Kidney (tissue), 14 donors: ENCODE results near the gene GATD1. TPM values are rescaled to one million over a fixed set of nuclear protein-coding genes. Genes with fewer than 3 reads are reported as not detected.
"Not testable (repeated sequence)": the region's sequence is repeated elsewhere in the genome, so short reads cannot be mapped to it uniquely, and the experiment has no call there.

Source experiments
- DNase-seq, 5 donors: peaks; one replicate each; pipeline ENCODE4 v3.0.0-alpha.2; 2013 to 2020
- FAIRE-seq: peaks from 2 replicates; lab custom pipeline; 2012; peaks lifted over from hg19 to GRCh38; lab: Jason Lieb, UNC
- H3K27ac ChIP-seq, 2 donors: one replicate each; pipeline ENCODE4 v1.7.0; 2013; ENCODE audit warnings: low read depth in 2 of 2, low read length in 2 of 2, inconsistent platforms in 1 of 2
- H3K27me3 ChIP-seq: one replicate; pipeline ENCODE4 v1.7.1; 2013; ENCODE audit warnings: low read length, inconsistent platforms; ENCODE audit not compliant: control insufficient read depth, insufficient read depth
- H3K36me3 ChIP-seq, 3 donors: one replicate each; pipeline versions ENCODE4 v1.7.0 to v1.7.1; 2013; ENCODE audit warnings: low read length in 3 of 3, control low read depth in 1 of 3, inconsistent platforms in 1 of 3; ENCODE audit not compliant: insufficient read depth in 3 of 3, control insufficient read depth in 2 of 3
- H3K4me1 ChIP-seq, 3 donors: one replicate each; pipeline versions ENCODE4 v1.7.0 to v1.7.1; 2013; ENCODE audit warnings: low read length in 3 of 3, inconsistent platforms in 1 of 3, low read depth in 1 of 3; ENCODE audit not compliant: control insufficient read depth in 2 of 3, insufficient read depth in 2 of 3
- H3K4me3 ChIP-seq, 3 donors: one replicate each; pipeline versions ENCODE4 v1.7.0 to v1.8.1; 2013; ENCODE audit warnings: low read length in 3 of 3, control low read depth in 1 of 3, inconsistent platforms in 1 of 3
- H3K9ac ChIP-seq, 3 donors: one replicate each; pipeline versions ENCODE4 v1.7.0 to v1.7.1; 2013; ENCODE audit warnings: low read length in 3 of 3, control low read depth in 1 of 3, inconsistent platforms in 1 of 3
- H3K9me3 ChIP-seq, 3 donors: one replicate each; pipeline versions ENCODE4 v1.7.0 to v1.7.1; 2013; ENCODE audit warnings: low read length in 3 of 3, control low read depth in 1 of 3, inconsistent platforms in 1 of 3; ENCODE audit not compliant: control insufficient read depth in 2 of 3, insufficient read depth in 1 of 3
- CTCF ChIP-seq: IDR thresholded peaks from 3 replicates; pipeline ENCODE4 v1.5.1; 2012; ENCODE audit warnings: mild to moderate bottlenecking, moderate library complexity, borderline replicate concordance; ENCODE audit not compliant: insufficient read depth; ENCODE audit errors: extremely low read depth
- intact Hi-C: fragments of 100-400 bp; cut with DNase I; formaldehyde crosslinking; loops from one replicate; pipeline ENCODE4 v1.11.1; 2022
- polyA plus RNA-seq: library from polyadenylated mRNA; stranded (reverse); fragments of 350-450 nt; fragmentation: Illumina TruSeq; extraction: RNeasy Lipid Tissue Mini Kit (QIAGEN cat#74804); gene quantifications from one replicate; pipeline ENCODE4 v1.2.3, GENCODE V29; 2014; ENCODE audit warnings: low read depth, low replicate concordance; ENCODE audit not compliant: insufficient read depth
- total RNA-seq: library from RNA; stranded (reverse); fragmentation: NEBNext Ultra II Directional; extraction: Animal tissue kit (Norgen Biotek cat#: 25700); gene quantifications from one replicate; pipeline ENCODE4 v1.2.1, GENCODE V29; 2021
- donor health status: control.
- donor health status: control.
- donor health status: control.
- donor health status: control.
- donor health status: control.
- donor health status: DM: yes; HTN: yes; CAD: no.
- donor health status: Normal renal cell carcinoma (clear cell type).

GATD1 gene
- total and polyA plus RNA-seq, 2 donors from 2014 or later: 38.3 to 66.2 TPM

DNA sequence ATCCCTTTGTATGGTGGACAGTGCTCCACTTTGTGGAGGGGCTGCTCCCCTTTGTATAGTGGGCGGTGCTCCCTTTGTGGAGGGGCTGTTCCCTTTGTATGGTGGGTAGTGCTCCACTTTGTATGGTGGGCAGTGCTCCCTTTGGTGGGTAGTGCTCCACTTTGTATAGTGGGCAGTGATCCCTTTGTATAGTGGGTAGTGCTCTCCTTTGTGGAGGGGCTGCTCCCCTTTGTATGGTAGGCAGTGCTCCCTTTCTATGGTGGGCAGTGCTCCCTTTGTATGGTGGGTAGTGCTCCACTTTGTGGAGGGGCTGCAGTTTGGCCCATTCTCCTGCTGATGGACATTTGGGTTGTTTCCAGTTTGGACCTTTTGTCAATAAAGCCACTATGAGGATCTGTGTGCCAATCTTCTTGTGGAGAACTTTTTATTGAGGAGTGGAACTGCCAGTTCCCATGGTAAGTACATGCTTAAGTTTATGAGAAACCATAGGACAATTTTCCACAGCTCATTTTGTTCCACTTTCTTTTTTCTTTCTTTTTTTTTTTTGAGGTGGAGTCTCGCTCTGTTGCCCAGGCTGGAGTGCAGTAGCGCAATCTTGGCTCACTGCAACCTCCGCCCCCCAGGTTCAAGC is 34.6 kb downstream of the GATD1 start:
- H3K4me1 ChIP-seq: peaks cover 0 to 2% (median 0%) of the 10 kb centered on the region in 3 donors
- H3K9me3 ChIP-seq: no peaks in the 10 kb centered on the region
- intact Hi-C loops: no loop called here
- H3K9ac ChIP-seq: no peak overlapping the region
- TF ChIP-seq CTCF: no peak
- H3K36me3 ChIP-seq: no peaks in the 10 kb centered on the region
- H3K27me3 ChIP-seq: no peaks in the 10 kb centered on the region
- FAIRE-seq (no peak), DNase-seq (no peak)
- no peak overlapping the region for H3K27ac ChIP-seq
- no peak overlapping the region for H3K4me3 ChIP-seq

DNA sequence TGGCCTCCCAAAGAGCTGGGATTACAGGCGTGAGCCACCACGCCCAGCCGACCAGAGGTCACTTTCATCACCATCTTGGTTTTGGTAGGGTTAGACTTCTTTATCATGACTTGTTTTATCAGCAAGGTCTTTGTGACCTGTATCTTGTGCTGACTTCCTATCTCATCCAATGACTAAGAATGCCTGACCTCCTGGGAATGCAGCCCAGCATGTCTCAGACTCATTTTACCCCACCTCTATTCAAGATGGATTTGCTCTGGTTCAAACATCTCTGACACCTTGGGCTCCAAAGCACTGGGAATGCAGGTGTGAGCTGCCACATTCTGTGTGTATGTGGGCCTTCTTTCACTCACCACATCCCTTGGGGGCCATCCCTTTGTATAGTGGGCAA is 35.1 kb downstream of the GATD1 start:
- DNase-seq: no peak
- Histone ChIP-seq H3K4me1 (peaks cover 0 to 2% (median 0%) of the 10 kb centered on the region in 3 donors), H3K27me3 (no peaks in the 10 kb centered on the region), H3K27ac (no peak overlapping the region), H3K9me3 (no peaks in the 10 kb centered on the region), H3K9ac (no peak overlapping the region), H3K4me3 (no peak overlapping the region), H3K36me3 (no peaks in the 10 kb centered on the region)
- TF ChIP-seq CTCF: no peak
- FAIRE-seq: no peak
- intact Hi-C loops: no loop called here

GRCh38 chr11:737899-738298 is 39.4 kb downstream of the GATD1 start:
- H3K4me3 ChIP-seq, intact Hi-C loops, FAIRE-seq, H3K27ac ChIP-seq, H3K4me1 ChIP-seq, H3K36me3 ChIP-seq, H3K9ac ChIP-seq, DNase-seq, H3K27me3 ChIP-seq, H3K9me3 ChIP-seq: not testable (repeated sequence)

DNA sequence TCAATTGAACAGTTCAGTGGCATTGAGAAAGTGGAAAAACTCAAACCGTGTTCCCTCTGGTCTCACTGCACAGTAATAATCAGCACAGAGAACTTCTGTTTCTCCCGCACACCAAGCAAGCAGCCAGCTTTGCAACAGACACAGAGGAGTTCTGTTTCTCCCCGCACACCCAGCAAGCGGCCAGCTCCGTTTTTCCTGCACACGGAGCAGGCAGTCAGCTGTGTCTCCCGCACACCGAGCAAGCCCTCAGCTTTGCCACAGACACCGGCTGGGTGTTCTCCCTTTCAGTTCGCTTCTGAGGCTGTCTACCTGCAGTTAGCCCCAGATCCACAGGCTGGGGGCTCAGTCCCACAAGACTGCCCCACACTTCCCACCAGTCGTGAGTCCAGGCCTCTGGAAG is 39.9 kb downstream of the GATD1 start:
- no peak for TF ChIP-seq CTCF

DNA sequence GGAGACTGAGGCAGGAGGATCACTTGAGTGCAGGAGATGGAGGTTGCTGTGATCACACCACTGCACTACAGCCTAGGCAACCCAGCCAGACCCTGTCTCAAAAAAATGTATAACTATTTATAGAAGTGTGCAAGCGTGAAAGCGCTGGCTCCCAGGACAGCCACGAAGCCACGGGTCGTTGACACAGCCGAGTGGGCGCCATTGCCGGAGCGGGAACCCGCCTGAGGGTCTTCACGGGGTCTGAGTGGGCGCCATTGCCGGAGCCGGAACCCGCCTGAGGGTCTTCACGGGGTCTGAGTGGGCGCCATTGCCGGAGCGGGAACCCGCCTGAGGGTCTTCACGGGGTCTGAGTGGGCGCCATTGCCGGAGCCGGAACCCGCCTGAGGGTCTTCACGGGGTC is 42.7 kb downstream of the GATD1 start:
- H3K9me3 ChIP-seq, H3K9ac ChIP-seq, DNase-seq, H3K4me3 ChIP-seq, intact Hi-C loops, H3K27me3 ChIP-seq, H3K4me1 ChIP-seq, H3K36me3 ChIP-seq, FAIRE-seq, H3K27ac ChIP-seq: not testable (repeated sequence)

More for the DNA sequence above, 39.9 kb downstream of the GATD1 start:
- intact Hi-C loops: no loop called here
- FAIRE-seq: no peak
- Histone ChIP-seq H3K9ac (no peak overlapping the region), H3K4me1 (no peaks in the 10 kb centered on the region), H3K27me3 (no peaks in the 10 kb centered on the region), H3K9me3 (no peaks in the 10 kb centered on the region), H3K4me3 (no peak overlapping the region), H3K36me3 (no peaks in the 10 kb centered on the region), H3K27ac (no peak overlapping the region)
- DNase-seq: no peak
